ENCODE measurements around the gene ART4.

GRCh38 chr12:14874882-14875281 lies 31.6 kb upstream of the ART4 start:
- TF ChIP-seq, protein P1, sequence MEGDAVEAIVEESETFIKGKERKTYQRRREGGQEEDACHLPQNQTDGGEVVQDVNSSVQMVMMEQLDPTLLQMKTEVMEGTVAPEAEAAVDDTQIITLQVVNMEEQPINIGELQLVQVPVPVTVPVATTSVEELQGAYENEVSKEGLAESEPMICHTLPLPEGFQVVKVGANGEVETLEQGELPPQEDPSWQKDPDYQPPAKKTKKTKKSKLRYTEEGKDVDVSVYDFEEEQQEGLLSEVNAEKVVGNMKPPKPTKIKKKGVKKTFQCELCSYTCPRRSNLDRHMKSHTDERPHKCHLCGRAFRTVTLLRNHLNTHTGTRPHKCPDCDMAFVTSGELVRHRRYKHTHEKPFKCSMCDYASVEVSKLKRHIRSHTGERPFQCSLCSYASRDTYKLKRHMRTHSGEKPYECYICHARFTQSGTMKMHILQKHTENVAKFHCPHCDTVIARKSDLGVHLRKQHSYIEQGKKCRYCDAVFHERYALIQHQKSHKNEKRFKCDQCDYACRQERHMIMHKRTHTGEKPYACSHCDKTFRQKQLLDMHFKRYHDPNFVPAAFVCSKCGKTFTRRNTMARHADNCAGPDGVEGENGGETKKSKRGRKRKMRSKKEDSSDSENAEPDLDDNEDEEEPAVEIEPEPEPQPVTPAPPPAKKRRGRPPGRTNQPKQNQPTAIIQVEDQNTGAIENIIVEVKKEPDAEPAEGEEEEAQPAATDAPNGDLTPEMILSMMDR (IDR thresholded peaks at IDR 0.05): no peak
- TF ChIP-seq POLR2A (IDR thresholded peaks at IDR 0.05): no peak

Measured in heart left ventricle (tissue), 13 donors.